Esophagus (tissue), 2 donors: ENCODE measurements around the gene PRSS56. TPM values are rescaled to one million over a fixed set of nuclear protein-coding genes. Genes with fewer than 3 reads are reported as not detected.

ENCODE experiments used
- H3K27ac ChIP-seq, 2 donors: one replicate each; pipeline ENCODE4 v1.5.1; 2013; ENCODE audit warnings: low read depth in 2 of 2, mild to moderate bottlenecking in 2 of 2, inconsistent platforms in 1 of 2, low read length in 1 of 2, moderate library complexity in 1 of 2
- H3K27me3 ChIP-seq, 2 donors: one replicate each; pipeline ENCODE4 v1.6.1; 2013; ENCODE audit warnings: low read length in 2 of 2, control low read depth in 1 of 2, mild to moderate bottlenecking in 1 of 2; ENCODE audit not compliant: insufficient read depth in 2 of 2, control insufficient read depth in 1 of 2
- H3K36me3 ChIP-seq, 2 donors: one replicate each; pipeline ENCODE4 v1.6.1; 2013; ENCODE audit warnings: low read length in 1 of 2; ENCODE audit not compliant: control insufficient read depth in 2 of 2, insufficient read depth in 2 of 2
- H3K4me1 ChIP-seq, 2 donors: one replicate each; pipeline ENCODE4 v1.6.1; 2013; ENCODE audit warnings: low read length in 1 of 2; ENCODE audit not compliant: control insufficient read depth in 2 of 2, insufficient read depth in 2 of 2
- H3K4me3 ChIP-seq, 2 donors: one replicate each; pipeline ENCODE4 v1.5.1; 2013; ENCODE audit warnings: low read length in 2 of 2, mild to moderate bottlenecking in 2 of 2, low read depth in 1 of 2, moderate library complexity in 1 of 2
- H3K9me3 ChIP-seq, 2 donors: one replicate each; pipeline ENCODE4 v1.6.1; 2013; ENCODE audit warnings: mild to moderate bottlenecking in 2 of 2, low read depth in 1 of 2, low read length in 1 of 2, moderate library complexity in 1 of 2; ENCODE audit not compliant: control insufficient read depth in 2 of 2, insufficient read depth in 1 of 2
- whole genome bisulfite sequencing, 2 donors: extraction: QIAGEN DNeasy Blood & Tissue Kit; methylation state at CpG; one replicate each; pipeline ENCODE4 v1.1.7; 2013; 5-methylcytosine and 5-hydroxymethylcytosine counted together
- polyA plus RNA-seq, 2 donors: library from polyadenylated mRNA; stranded (reverse); fragments of 200-250 nt; gene quantifications; one replicate each; pipeline ENCODE4 v1.2.3, GENCODE V29; 2013
- donor health status: healthy with polysubstance abuse.
- donor health status: Bipolar disorder and iron deficiency.

Gene PRSS56
- polyA plus RNA-seq, 2 donors = not detected

- no peaks in the 10 kb centered on the region for H3K36me3 ChIP-seq
- no peak overlapping the region for H3K27ac ChIP-seq
- no peaks in the 10 kb centered on the region for H3K27me3 ChIP-seq
- H3K4me3 ChIP-seq = no peak overlapping the region
- WGBS, 2 donors = 73 to 83% methylated on average over 10 of the region's 10 CpGs
- H3K4me1 ChIP-seq = no peaks in the 10 kb centered on the region
- H3K9me3 ChIP-seq = no peaks in the 10 kb centered on the region
These were observed 7.6 kb upstream of the PRSS56 start for GRCh38 chr2:232512602-232513001.

DNA sequence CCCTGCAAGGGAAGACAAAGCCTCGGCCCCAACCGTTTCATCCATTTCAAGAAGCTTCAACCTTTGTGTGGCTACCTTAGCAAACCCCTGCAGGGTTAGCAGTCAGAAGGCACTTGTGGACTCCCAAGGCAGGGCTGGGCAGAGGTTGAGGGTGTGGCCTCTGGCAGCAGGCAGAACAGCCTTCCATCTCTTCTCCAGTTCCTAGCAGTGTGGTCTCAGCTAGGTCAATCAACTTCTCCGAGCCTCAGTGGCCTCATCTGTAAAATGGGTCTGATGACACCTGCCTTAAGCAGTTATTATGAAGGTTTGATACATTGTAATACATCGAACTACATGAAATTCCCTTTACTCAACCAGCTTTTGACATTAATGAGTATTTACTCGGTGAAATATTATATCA is 6.8 kb upstream of the PRSS56 start:
- Histone ChIP-seq H3K27me3 (no peaks in the 10 kb centered on the region), H3K36me3 (no peaks in the 10 kb centered on the region)

DNA sequence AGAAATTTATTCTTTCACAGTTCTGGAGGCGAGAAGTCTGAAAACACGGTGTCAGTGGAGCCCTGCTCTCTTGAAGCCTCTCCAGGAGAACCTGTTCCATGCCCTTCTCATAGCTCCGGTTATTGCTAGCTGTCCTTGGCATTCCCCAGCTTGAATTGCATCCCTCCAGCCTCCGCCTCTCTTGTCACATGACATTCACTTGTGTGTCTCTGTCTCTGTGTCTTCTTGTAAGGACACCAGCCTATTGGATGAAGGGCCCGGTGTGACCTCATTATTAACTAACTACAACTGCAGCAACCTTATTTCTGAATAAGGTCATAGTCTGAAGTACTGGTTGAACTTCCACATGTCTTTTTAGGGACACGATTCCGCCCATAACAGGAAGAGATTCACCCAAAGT is 4.5 kb upstream of the PRSS56 start:
- H3K27me3 ChIP-seq = no peaks in the 10 kb centered on the region
- no peaks in the 10 kb centered on the region for H3K9me3 ChIP-seq
- no peak overlapping the region for H3K27ac ChIP-seq
- no peaks in the 10 kb centered on the region for H3K4me1 ChIP-seq
- WGBS, 2 donors = 87 to 91% methylated on average over 7 of the region's 7 CpGs
- H3K4me3 ChIP-seq = no peak overlapping the region
- no peaks in the 10 kb centered on the region for H3K36me3 ChIP-seq

More for the DNA sequence above, 6.8 kb upstream of the PRSS56 start:
- Histone ChIP-seq H3K4me1 (no peaks in the 10 kb centered on the region), H3K9me3 (no peaks in the 10 kb centered on the region), H3K4me3 (no peak overlapping the region), H3K27ac (no peak overlapping the region)
- WGBS, 2 donors = 71 to 72% methylated on average over 5 of the region's 5 CpGs

DNA sequence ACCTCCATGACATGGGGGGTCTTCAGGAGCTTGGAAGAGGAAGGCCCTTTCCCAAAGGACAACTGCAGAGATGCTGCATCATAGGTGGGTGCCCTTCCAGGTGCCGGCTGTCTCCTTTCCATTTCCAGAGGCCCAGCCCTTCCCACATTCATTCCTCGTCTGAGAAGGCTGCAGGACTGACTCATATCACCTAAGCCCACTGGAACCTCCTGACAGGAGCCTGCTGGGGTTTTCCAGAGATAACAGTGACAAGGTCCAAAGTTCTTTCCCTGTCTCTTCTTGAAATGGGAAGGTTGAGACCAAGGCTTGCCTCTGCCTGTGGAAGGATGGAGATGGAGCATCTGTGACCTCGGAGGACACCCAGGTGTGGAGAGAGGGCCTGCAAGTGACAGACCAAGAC is 3.6 kb upstream of the PRSS56 start:
- Histone ChIP-seq H3K4me3 (no peak overlapping the region), H3K27ac (no peak overlapping the region), H3K9me3 (no peaks in the 10 kb centered on the region), H3K4me1 (no peaks in the 10 kb centered on the region), H3K27me3 (peaks cover 0 to 6% of the 10 kb centered on the region in 2 donors), H3K36me3 (no peaks in the 10 kb centered on the region)
- WGBS, 2 donors = 79 to 83% methylated on average over 3 of the region's 3 CpGs

DNA sequence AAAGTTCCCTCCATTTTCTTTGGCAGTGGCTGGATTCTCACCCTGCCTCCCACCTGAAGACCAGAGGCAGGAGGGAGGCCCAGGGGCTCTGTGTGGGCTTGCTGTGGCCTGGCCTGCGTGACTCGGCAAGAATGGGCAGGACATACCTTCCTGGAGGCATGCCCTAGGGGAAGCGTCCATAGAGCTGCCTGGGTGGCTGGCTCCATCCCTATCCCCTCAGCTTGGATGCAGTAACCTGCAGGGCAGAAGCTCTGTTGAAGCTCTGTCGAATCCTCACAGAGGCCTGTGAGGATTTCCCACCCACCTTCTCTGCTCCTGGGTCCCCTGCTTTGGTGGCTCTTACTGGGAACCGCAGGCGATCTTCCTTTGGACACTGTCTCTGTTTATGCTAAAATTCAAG is 1.3 kb upstream of the PRSS56 start:
- WGBS, 2 donors = 59 to 61% methylated on average over 6 of the region's 6 CpGs

DNA sequence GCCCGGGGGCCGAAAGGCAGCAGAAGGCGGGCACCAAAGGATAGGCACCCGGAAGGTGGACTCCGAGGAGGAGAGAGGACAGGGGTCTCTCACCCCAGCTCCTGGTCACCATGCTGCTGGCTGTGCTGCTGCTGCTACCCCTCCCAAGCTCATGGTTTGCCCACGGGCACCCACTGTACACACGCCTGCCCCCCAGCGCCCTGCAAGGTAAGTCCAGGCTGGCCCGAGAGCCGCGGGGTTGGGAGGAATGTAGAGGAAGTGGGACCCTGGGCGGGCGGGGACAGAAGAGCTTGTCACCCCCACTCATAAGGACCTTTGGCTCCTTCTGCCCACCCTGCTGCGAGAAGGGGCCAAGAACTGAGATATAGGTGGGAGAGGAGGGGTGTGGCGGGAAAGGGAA is 301 bp downstream of the PRSS56 start:
- H3K4me3 ChIP-seq = no peak overlapping the region
- no peak overlapping the region for H3K27ac ChIP-seq
- no peaks in the 10 kb centered on the region for H3K36me3 ChIP-seq
- no peaks in the 10 kb centered on the region for H3K9me3 ChIP-seq
- 73 to 74% methylated on average over 15 of the region's 15 CpGs for WGBS, 2 donors
- peaks cover 3 to 11% of the 10 kb centered on the region in 2 donors for H3K4me1 ChIP-seq
- H3K27me3 ChIP-seq = peaks cover 0 to 24% of the 10 kb centered on the region in 2 donors

More for the DNA sequence above, 1.3 kb upstream of the PRSS56 start:
- no peak overlapping the region for H3K4me3 ChIP-seq
- no peaks in the 10 kb centered on the region for H3K36me3 ChIP-seq
- no peaks in the 10 kb centered on the region for H3K9me3 ChIP-seq
- H3K4me1 ChIP-seq = peaks cover 3 to 5% of the 10 kb centered on the region in 2 donors
- peaks cover 0 to 16% of the 10 kb centered on the region in 2 donors for H3K27me3 ChIP-seq
- H3K27ac ChIP-seq = no peak overlapping the region

GRCh38 chr2:232521098-232521497 is 910 bp downstream of the PRSS56 start:
- Histone ChIP-seq H3K4me1 (peaks cover 3 to 11% of the 10 kb centered on the region in 2 donors), H3K4me3 (no peak overlapping the region), H3K27ac (no peak overlapping the region), H3K9me3 (no peaks in the 10 kb centered on the region), H3K36me3 (no peaks in the 10 kb centered on the region), H3K27me3 (peaks cover 0 to 24% of the 10 kb centered on the region in 2 donors)
- 83 to 86% methylated on average over 14 of the region's 14 CpGs for WGBS, 2 donors

- WGBS, 2 donors = 6 to 7% methylated on average over 46 to 66 of the region's 66 CpGs
These were observed 1.9 kb downstream of the PRSS56 start for GRCh38 chr2:232521959-232522622.

GRCh38 chr2:232522623-232523401 is 2.6 kb downstream of the PRSS56 start:
- no peak overlapping the region for H3K27ac ChIP-seq
- peaks cover 3 to 11% of the 10 kb centered on the region in 2 donors for H3K4me1 ChIP-seq
- peaks cover 0 to 24% of the 10 kb centered on the region in 2 donors for H3K27me3 ChIP-seq
- no peaks in the 10 kb centered on the region for H3K36me3 ChIP-seq
- WGBS, 2 donors = 14 to 19% methylated on average over 43 to 46 of the region's 46 CpGs
- no peaks in the 10 kb centered on the region for H3K9me3 ChIP-seq
- no peak overlapping the region for H3K4me3 ChIP-seq

More at GRCh38 chr2:232521959-232522622, 1.9 kb downstream of the PRSS56 start:
- Histone ChIP-seq H3K4me1 (peaks cover 3 to 11% of the 10 kb centered on the region in 2 donors), H3K4me3 (no peak overlapping the region), H3K27ac (no peak overlapping the region), H3K36me3 (no peaks in the 10 kb centered on the region), H3K9me3 (no peaks in the 10 kb centered on the region), H3K27me3 (peaks cover 0 to 24% of the 10 kb centered on the region in 2 donors)
